HCT116 (cell line): ENCODE results near the gene DIPK1A.

Source experiments
- FOSL1 ChIP-seq: IDR thresholded peaks from 2 replicates; pipeline ENCODE4 v1.6.1; 2012; ENCODE audit warnings: low read depth
- TF ChIP-seq, protein P1 (sequence below), 3 experiments: fragments of 200-600 bp in 1 of 3; sonication (generic) in 1 of 3; IDR thresholded peaks in 2 of 3; conservative IDR thresholded peaks in 1 of 3; 2 replicates each; pipeline ENCODE4 v1.5.1; 2012 to 2017; ENCODE audit warnings: low read depth in 2 of 3, low read length in 2 of 3, antibody characterized with exemption in 1 of 3, borderline replicate concordance in 1 of 3, control low read depth in 1 of 3, mild to moderate bottlenecking in 1 of 3, mixed read lengths in 1 of 3, mixed run types in 1 of 3, moderate library complexity in 1 of 3; ENCODE audit not compliant: insufficient read depth in 1 of 3

DNA sequence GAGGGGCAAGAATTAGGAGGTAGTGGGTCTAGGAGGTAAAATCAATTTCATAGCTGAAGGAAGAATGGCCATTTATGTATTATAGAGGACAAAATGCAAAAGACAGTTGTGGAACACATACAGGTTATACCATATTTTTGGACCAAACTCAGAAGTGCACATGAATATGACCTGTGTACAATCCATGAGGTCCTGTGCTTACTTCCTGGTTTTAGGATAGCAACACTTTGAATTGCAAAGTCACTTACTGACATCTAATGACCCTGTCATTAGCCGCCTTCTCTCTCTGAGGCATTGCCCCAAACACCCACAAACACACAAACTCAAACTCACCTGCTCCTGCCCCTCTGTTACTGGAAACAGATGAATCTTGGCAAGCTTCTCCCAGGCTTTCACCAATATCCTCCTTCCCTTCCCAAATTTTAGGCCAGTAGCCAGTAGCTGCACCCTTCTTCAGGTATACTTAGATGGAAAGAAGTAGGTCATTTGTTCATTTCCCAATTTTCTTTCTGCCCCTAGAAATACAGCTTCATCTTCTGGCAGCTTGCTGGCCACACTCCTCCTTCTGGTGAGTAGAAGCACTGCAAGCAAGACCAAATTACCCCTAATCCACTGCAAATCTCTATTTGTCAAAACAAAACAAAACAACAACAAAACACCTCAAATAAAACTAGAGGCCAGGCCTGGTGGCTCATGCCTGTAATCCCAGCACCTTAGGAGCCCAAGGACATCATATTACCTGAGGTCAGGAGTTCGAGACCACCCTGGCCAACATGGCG, 143.1 kb downstream of the DIPK1A start:
- TF ChIP-seq FOSL1, result no peak
- TF ChIP-seq, protein P1, sequence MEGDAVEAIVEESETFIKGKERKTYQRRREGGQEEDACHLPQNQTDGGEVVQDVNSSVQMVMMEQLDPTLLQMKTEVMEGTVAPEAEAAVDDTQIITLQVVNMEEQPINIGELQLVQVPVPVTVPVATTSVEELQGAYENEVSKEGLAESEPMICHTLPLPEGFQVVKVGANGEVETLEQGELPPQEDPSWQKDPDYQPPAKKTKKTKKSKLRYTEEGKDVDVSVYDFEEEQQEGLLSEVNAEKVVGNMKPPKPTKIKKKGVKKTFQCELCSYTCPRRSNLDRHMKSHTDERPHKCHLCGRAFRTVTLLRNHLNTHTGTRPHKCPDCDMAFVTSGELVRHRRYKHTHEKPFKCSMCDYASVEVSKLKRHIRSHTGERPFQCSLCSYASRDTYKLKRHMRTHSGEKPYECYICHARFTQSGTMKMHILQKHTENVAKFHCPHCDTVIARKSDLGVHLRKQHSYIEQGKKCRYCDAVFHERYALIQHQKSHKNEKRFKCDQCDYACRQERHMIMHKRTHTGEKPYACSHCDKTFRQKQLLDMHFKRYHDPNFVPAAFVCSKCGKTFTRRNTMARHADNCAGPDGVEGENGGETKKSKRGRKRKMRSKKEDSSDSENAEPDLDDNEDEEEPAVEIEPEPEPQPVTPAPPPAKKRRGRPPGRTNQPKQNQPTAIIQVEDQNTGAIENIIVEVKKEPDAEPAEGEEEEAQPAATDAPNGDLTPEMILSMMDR (IDR thresholded peaks at IDR 0.05 in 2 of 3, conservative IDR thresholded peaks at IDR 0.05 in 1 of 3; ENCODE audit: borderline replicate concordance in 1 of 3, insufficient read depth in 1 of 3, low read depth in 2 of 3, low read length in 2 of 3), result peak; percentile 63 to 78 (median 73)
